ENCODE measurements around the gene DST.

- TF ChIP-seq, protein P1, sequence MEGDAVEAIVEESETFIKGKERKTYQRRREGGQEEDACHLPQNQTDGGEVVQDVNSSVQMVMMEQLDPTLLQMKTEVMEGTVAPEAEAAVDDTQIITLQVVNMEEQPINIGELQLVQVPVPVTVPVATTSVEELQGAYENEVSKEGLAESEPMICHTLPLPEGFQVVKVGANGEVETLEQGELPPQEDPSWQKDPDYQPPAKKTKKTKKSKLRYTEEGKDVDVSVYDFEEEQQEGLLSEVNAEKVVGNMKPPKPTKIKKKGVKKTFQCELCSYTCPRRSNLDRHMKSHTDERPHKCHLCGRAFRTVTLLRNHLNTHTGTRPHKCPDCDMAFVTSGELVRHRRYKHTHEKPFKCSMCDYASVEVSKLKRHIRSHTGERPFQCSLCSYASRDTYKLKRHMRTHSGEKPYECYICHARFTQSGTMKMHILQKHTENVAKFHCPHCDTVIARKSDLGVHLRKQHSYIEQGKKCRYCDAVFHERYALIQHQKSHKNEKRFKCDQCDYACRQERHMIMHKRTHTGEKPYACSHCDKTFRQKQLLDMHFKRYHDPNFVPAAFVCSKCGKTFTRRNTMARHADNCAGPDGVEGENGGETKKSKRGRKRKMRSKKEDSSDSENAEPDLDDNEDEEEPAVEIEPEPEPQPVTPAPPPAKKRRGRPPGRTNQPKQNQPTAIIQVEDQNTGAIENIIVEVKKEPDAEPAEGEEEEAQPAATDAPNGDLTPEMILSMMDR (IDR thresholded peaks at IDR 0.05; ENCODE audit: insufficient read depth, low read length), result no peak
- TF ChIP-seq, protein P2, sequence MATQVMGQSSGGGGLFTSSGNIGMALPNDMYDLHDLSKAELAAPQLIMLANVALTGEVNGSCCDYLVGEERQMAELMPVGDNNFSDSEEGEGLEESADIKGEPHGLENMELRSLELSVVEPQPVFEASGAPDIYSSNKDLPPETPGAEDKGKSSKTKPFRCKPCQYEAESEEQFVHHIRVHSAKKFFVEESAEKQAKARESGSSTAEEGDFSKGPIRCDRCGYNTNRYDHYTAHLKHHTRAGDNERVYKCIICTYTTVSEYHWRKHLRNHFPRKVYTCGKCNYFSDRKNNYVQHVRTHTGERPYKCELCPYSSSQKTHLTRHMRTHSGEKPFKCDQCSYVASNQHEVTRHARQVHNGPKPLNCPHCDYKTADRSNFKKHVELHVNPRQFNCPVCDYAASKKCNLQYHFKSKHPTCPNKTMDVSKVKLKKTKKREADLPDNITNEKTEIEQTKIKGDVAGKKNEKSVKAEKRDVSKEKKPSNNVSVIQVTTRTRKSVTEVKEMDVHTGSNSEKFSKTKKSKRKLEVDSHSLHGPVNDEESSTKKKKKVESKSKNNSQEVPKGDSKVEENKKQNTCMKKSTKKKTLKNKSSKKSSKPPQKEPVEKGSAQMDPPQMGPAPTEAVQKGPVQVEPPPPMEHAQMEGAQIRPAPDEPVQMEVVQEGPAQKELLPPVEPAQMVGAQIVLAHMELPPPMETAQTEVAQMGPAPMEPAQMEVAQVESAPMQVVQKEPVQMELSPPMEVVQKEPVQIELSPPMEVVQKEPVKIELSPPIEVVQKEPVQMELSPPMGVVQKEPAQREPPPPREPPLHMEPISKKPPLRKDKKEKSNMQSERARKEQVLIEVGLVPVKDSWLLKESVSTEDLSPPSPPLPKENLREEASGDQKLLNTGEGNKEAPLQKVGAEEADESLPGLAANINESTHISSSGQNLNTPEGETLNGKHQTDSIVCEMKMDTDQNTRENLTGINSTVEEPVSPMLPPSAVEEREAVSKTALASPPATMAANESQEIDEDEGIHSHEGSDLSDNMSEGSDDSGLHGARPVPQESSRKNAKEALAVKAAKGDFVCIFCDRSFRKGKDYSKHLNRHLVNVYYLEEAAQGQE (IDR thresholded peaks at IDR 0.05; ENCODE audit: insufficient replicate concordance, low read depth), result no peak
- no peak for TF ChIP-seq POLR2AphosphoS5 (IDR thresholded peaks at IDR 0.05; ENCODE audit: low read depth)
These were observed 69.1 kb downstream of the DST start for GRCh38 chr6:56573624-56574023.
